H1 (cell line): ENCODE measurements around the gene LILRB2. TPM values are rescaled to one million over a fixed set of nuclear protein-coding genes. Genes with fewer than 3 reads are reported as not detected.

ENCODE experiments used
- EP300 ChIP-seq, 2 experiments: IDR thresholded peaks; 1 replicate in 1 of 2; 2 replicates in 1 of 2; pipeline ENCODE4 v1.6.1; 2011 to 2012; ENCODE audit warnings: low read depth in 2 of 2, low read length in 2 of 2, mild to moderate bottlenecking in 2 of 2, borderline replicate concordance in 1 of 2, inconsistent platforms in 1 of 2, moderate library complexity in 1 of 2
- GABPA ChIP-seq: IDR thresholded peaks from 2 replicates; pipeline ENCODE4 v1.6.1; 2011; ENCODE audit warnings: mild to moderate bottlenecking, low read length, moderate library complexity, borderline replicate concordance; ENCODE audit not compliant: insufficient read depth
- GTF2F1 ChIP-seq: IDR thresholded peaks from 2 replicates; pipeline ENCODE4 v1.6.1; 2012; ENCODE audit warnings: low read depth, low read length, improper control_type of control experiment, borderline replicate concordance
- HDAC2 ChIP-seq, 2 experiments: fragments of 300-600 bp in 1 of 2; sonication (generic) in 1 of 2; IDR thresholded peaks; 2 replicates each; pipeline ENCODE4 v1.6.1; 2011 to 2012; ENCODE audit warnings: low read depth in 2 of 2, low read length in 2 of 2, mild to moderate bottlenecking in 2 of 2, moderate library complexity in 2 of 2, borderline replicate concordance in 1 of 2, inconsistent platforms in 1 of 2
- KDM4A ChIP-seq: IDR thresholded peaks from one replicate; pipeline ENCODE4 v1.7.1; 2012; ENCODE audit warnings: low read depth, mild to moderate bottlenecking, moderate library complexity, low read length, inconsistent platforms; ENCODE audit not compliant: severe bottlenecking
- KDM5A ChIP-seq: fragments of 200-600 bp; IDR thresholded peaks from 2 replicates; pipeline ENCODE4 v1.7.1; 2012; ENCODE audit warnings: mild to moderate bottlenecking, low read length, inconsistent platforms, mixed read lengths
- POLR2A ChIP-seq, 2 experiments: IDR thresholded peaks; 1 replicate in 1 of 2; 2 replicates in 1 of 2; pipeline ENCODE4 v1.6.1; 2011; ENCODE audit warnings: low read depth in 2 of 2, low read length in 2 of 2, mild to moderate bottlenecking in 2 of 2; ENCODE audit errors: control extremely low read depth in 1 of 2
- SIX5 ChIP-seq: IDR thresholded peaks from 2 replicates; pipeline ENCODE4 v1.6.1; 2011; ENCODE audit warnings: mild to moderate bottlenecking, low read depth, low read length
- TEAD4 ChIP-seq: IDR thresholded peaks from 2 replicates; pipeline ENCODE4 v1.6.1; 2012; ENCODE audit warnings: low read depth, low read length, inconsistent platforms, mixed read lengths
- polyA plus RNA-seq, 7 experiments: library from polyadenylated mRNA; depleted of rRNA in 3 of 7; stranded (reverse) in 5 of 7; unstranded in 2 of 7; fragments of >200 nt in 5 of 7; fragments of 200-250 nt in 2 of 7; gene quantifications; 1 replicate in 5 of 7; 2 replicates in 1 of 7; 4 replicates in 1 of 7; pipeline versions ENCODE4 v1.2.1 to v1.2.3, GENCODE V29; 2011 to 2013; ENCODE audit warnings: missing spikeins in 2 of 7, mixed read lengths in 2 of 7
- total RNA-seq: library from RNA; stranded (reverse); fragmentation: NEBNext Ultra II Directional; extraction: Animal tissue kit (Norgen Biotek cat#: 25700); gene quantifications from 2 replicates; pipeline ENCODE4 v1.2.1, GENCODE V29; 2021

Gene LILRB2
- total and polyA plus RNA-seq, 2 of the 8 experiments (the other 6 are each of a cell fraction or from before 2014, with no cell fraction given) = not detected

GRCh38 chr19:54266133-54266532, 14.8 kb downstream of the LILRB2 start (continued):
- TF ChIP-seq HDAC2 (IDR thresholded peaks at IDR 0.05; ENCODE audit: borderline replicate concordance in 1 of 2, low read depth in 2 of 2, low read length in 2 of 2) (no peak), SIX5 (peak; percentile 55), TEAD4 (peak; percentile 100), KDM5A (no peak), KDM4A (no peak), GTF2F1 (no peak), GABPA (no peak), POLR2A (IDR thresholded peaks at IDR 0.05; ENCODE audit: control extremely low read depth in 1 of 2, low read depth in 2 of 2, low read length in 2 of 2) (no peak), EP300 (IDR thresholded peaks at IDR 0.05; ENCODE audit: borderline replicate concordance in 1 of 2, low read depth in 2 of 2, low read length in 2 of 2) (no peak)
